KBM-7 (cell line): ENCODE data around the gene MEOX1.
A peak's percentile ranks its signal among the peaks of the same experiment; 100 is the strongest.

ENCODE experiments used
- DNase-seq: peaks from one replicate; pipeline ENCODE4 v3.0.0-alpha.2; 2015
- in situ Hi-C: fragments of 300-500 bp; cut with MboI; formaldehyde crosslinking; loops from 2 replicates; pipeline ENCODE4 v1.14.3; 2020; ENCODE audit warnings: low sequenced_read_pairs, low pct_unique_long_range_greater_than_20kb, mixed read lengths

MEOX1 gene

GRCh38 chr17:43628089-43628650 is 33.6 kb downstream of the MEOX1 start:
- in situ Hi-C loops = no loop called here
- no peak for DNase-seq

DNA sequence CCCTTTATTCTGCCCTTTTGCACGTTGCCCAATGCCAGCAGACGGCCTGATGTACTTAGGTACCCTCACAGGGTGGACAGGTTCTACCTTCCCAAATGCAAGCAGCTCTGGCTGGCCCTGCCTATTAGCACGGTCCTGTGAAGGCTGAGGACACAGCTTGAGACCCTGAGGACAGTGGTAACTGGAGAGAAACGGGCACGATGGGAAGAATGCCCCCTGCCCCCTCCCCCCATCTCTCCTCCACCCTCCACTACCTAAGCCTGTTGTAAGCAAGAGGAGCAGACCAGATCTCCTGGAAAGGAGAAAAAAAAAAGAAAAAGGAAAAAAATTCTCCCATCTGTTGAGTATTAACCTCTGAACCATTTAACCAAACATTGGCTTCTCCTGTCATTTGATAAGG is 34.1 kb downstream of the MEOX1 start:
- in situ Hi-C loops = no loop called here
- no peak for DNase-seq

DNA sequence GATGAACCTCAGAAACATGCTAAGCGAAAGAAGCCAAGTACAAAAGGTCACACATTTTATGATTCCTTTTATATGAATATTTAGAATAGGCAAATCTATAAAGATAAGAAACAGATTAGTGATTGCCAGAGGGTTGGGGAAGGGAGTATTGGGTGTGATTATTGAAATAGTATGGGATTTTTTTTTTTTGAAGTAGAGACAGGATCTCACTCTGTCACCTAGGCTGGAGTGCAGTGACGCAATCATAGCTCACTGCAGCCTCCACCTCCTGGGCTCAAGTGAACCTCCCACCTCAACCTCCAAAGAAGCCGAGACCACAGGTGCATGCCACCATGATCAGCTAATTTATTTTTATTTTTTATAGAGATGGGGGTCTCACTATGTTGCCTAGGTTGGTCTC is 35.7 kb downstream of the MEOX1 start:
- in situ Hi-C loops = no loop called here
- DNase-seq = no peak

GRCh38 chr17:43625606-43626005 is 36.1 kb downstream of the MEOX1 start:
- in situ Hi-C loops = no loop called here
- no peak for DNase-seq

GRCh38 chr17:43620581-43620980 is 41.1 kb downstream of the MEOX1 start:
- DNase-seq = no peak
- in situ Hi-C loops = no loop called here

DNA sequence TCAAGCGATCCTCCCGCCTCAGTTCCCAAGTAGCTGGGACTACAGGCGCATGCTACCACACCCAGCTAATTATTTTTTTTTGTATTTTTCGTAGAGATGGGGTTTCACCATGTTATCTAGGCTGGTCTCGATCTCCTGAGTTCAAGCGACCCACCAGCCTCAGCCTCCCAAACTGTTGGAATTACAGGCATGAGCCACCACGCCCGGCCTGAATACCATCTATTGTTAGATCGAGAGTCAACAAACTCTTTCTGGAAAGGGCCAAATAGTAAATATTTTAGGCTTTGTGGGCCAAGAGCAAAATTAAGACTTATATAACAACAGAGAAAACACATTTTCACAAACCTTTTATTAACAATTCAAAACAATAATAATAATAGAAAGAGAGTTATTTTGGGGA is 41.6 kb downstream of the MEOX1 start:
- DNase-seq = no peak
- in situ Hi-C loops = no loop called here

DNA sequence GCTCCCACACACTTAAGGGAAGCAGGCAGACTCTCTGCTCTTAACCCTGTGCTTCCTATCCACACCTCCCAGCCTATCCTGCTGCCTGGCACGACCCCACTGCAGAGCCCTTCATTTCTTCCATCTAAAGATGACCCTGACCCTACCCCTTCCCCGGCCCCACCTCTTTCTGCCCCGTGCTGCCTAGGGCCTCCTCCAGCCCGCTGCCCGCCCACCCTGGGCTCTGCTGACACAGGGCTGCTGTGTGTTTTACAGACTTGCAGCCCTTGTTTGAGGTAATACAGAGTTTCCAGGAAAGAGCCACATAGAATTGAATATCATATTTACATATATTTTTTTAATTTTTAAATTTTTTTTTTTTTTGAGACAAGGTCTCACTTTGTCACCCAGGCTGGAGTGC is 42.0 kb downstream of the MEOX1 start:
- in situ Hi-C loops = no loop called here
- no peak for DNase-seq

- in situ Hi-C loops = no loop called here
- DNase-seq = no peak
These were observed 43.4 kb downstream of the MEOX1 start for GRCh38 chr17:43618276-43618675.

- in situ Hi-C loops = no loop called here
- no peak for DNase-seq
These were observed 44.9 kb downstream of the MEOX1 start for GRCh38 chr17:43616852-43617251.

- DNase-seq = no peak
- in situ Hi-C loops = no loop called here
These were observed 45.3 kb downstream of the MEOX1 start for GRCh38 chr17:43616421-43616820.

GRCh38 chr17:43616029-43616351 is 45.7 kb downstream of the MEOX1 start:
- in situ Hi-C loops = no loop called here
- no peak for DNase-seq

DNA sequence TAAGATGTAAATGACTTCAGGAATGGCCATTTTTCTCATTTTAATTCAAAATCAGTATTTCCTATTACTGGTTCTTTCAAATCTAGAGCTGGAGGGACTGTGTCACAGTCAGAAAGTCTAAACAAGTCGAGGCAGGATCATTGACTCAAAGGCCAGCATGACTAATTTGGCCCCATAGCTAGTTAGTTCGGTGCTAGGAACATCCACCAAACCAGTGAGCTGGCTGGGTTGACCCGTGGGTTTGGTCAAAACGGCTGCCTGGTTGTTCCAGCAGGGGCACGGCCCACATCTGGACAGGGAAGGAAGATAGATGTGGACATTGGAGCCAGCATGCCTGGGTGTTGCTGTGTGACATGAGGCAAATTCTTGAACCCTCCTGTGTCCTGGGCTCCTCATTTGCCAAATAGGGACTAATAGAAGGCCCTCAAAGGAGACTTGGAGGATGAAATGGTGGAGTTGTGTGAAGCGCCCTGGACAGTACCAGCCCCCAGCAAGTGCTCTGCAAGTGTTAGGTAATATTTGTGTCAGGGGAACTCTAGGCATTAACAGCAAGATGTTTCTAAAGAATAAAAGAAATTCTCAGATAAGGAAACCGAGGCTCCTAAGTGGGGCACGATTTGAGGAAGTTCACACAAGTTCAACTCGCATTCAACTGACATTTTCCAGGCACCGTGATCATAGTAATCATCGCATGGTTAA is 46.2 kb downstream of the MEOX1 start:
- DNase-seq = peak; percentile 25
- in situ Hi-C loops = no loop called here

DNA sequence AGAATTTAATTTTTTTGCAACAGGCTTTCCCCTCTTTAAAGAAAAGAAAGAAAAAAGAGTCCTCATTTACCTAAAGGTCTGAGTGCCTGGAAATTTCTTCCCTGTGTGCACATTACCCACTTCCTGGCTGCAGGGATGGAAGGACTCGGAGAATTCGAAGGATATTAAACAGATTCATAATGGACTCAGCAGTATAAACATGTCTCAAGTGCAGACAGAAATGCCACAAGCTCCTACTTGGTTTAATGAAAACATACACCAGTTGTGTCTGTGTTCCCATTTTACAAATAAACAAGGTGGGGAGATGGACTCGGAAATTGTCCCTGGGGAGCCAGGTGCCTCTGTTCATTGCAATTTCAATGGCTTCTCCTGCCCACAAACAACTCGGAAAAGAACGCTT is 47.2 kb downstream of the MEOX1 start:
- in situ Hi-C loops = no loop called here
- no peak for DNase-seq

- no peak for DNase-seq
- in situ Hi-C loops = no loop called here
These were observed 47.8 kb downstream of the MEOX1 start for GRCh38 chr17:43613917-43614316.

DNA sequence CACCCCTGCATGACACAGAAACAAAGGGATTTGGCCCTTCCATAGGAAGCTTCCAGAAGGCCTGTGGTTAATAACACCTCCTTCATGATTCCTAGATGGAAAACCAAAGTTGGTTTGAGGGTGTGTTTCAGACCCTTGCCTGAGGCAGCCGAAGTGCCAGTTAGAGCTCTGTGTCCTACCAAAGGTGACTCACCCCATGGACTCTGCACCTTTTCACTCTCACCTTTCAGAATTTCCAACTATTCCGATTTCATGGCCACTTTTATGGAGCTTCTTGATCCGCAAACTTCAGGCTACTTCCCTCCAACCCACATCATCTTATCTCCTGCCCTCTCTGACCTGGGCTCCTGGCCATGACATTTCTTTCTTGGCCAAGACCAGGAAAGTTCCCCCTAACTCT is 49.2 kb downstream of the MEOX1 start:
- in situ Hi-C loops = no loop called here
- DNase-seq = no peak

DNA sequence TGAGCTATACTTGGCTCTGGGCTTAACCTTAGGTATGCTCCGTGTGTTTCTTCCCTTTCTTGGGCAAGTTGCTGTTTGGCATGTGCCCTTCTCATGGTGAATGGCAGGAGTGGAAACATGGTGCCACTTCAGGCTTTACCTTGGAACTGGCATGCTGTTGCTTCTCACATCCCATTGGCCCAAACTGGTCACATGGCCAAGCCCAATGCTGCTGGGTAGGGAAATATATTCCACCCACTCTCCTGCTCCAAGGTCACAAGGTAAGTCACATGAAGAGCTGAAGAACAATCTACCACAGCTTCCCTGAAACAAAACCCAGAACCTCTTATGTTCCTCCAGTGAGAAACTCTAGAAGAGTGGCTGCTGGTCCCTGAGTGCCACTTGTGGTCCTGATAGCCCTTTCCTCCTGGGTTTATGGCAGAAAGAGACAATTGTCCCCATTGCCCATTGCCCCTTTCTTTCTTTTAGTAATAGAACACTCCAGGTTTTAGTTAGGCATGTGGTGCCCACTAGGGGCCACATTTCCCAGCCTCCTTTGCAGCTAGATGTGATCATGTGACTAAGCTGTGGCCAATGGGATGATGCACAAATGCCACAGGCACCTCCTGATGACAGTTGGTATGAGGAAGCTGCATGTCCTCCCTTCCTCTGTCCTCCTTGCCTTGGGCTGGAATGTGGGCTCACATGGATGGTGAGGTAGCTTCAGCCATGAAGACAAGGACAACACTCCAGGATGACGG is 50.3 kb downstream of the MEOX1 start:
- DNase-seq = no peak
- in situ Hi-C loops = no loop called here

DNA sequence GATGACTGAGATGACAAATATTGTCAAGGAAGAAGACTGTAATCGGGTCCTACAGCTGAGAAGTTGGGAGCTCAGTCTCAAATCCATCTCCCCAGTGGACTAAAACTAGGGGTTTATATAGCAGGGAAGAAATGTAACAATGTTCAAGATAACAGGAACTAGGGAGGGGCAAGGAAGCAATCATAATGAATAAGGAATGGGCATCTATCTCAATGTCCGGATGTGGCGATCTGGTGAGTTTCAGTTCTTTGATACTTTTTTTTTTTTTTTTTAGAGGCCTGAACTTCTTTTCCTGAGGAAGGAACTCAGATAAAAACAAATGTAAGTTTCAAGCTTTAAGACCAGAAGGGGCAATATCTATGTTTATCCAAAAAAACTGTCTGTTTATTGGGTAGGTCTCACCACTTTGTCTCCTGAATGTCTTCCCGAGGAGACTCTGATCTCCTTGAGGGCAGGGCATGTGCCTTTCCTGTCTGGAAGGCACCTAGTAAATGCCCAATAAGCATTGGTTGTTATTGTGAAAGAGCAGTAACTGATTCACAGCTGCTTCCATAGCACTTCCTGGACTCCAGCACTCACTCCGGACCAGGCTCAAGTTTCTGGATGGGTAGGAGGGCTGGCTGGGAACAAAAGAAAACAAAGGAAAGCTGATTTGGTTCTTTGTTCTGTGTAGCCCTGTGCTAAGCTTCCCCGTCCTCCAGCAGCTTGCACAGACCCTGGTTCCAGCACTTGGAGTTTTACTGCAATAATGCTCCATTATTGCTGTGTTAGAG is 51.9 kb downstream of the MEOX1 start:
- in situ Hi-C loops = no loop called here
- no peak for DNase-seq

DNA sequence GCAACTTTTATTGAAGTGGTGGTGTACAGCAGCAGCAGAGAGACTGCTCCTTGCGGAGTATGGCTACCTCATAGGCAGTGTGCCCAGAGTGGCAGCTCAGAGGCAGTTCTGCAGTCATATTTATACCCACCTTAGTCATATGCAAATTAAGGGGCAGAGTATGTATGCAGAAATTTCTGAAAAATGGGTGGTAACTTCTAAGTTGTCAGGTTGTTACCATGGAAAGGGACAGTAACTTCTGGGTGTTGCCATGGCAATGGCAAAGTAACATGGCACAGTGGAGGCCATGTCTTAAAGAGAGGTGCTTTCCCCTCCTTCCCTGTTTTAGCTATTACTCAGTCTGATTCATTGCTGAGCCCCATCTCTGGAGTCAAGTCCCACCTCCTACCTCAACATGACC is 53.4 kb downstream of the MEOX1 start:
- DNase-seq = no peak
- in situ Hi-C loops = no loop called here

DNA sequence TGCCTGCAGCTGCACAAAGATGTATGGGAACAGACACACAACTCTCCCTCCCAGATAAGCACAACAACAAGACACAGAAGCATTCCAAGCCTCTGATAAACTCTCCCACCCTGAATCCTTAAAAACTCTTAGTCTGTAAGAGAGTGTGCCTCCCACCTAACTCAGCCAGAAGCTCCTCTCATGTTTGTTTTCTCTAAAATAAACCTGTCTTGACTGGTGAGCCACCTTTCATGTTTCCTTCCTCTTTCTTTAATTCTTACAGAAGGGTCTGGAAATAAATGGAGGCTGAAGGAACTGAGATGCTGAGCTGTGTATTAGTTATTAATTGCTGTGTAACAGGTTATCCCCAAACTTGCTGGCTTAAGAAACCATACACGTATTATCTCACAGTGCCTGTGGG is 57.2 kb downstream of the MEOX1 start:
- DNase-seq = no peak
- in situ Hi-C loops = no loop called here

GRCh38 chr17:43603321-43603720 is 58.4 kb downstream of the MEOX1 start:
- no peak for DNase-seq
- in situ Hi-C loops = no loop called here
